ENCODE results near the gene CD300E. TPM values are rescaled to one million over a fixed set of nuclear protein-coding genes. Genes with fewer than 3 reads are reported as not detected.

Gene CD300E
- polyA plus RNA-seq, 1 donor from 2014 or later, result not detected

DNA sequence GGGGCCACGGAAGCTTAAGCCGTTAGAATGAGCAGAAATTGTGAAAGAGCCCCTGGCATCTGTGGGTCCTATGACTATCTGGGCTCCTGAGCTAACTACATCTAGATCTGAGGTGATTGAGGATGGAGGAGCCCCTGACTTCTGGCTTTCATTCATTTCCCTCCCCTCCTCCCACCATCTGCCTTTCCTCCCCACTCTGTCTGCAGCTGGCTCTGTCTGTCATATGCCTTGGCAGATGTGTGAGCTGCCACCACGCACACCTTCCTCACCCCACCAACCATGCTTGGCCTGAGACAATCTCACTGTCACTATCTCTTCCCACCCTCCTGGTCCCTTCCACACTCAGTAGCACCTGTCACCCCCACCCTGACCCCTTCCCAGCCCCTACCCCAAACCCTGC is 5.1 kb downstream of the CD300E start:
- no peaks in the 10 kb centered on the region for H3K9me3 ChIP-seq (ENCODE audit: low read length)

DNA sequence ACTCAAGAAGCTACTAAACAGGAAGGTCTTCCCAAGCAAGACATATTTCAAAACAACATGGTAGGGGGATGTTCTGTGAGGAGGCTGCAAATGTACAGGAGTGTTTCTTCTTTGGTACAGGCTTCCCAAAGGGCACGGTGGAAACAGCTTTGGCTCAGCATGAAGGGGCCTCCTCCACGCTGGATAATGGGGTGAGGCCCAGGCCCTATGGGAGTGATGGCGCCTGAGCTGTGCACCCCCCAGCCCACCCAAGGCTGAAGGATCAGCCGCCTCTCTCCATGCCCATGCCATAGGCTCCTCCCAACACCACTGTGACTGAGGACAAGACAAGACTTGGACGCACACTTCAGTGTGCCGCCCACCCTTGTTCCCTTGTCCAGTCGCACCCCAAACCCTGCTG is 6.8 kb downstream of the CD300E start:
- Histone ChIP-seq H3K4me2 (ENCODE audit: low read length) (no peak overlapping the region), H3K9ac (ENCODE audit: low read length) (no peak overlapping the region), H3K4me3 (ENCODE audit: low read length) (no peak overlapping the region), H3K27ac (ENCODE audit: low read length) (no peak overlapping the region), H3K9me2 (ENCODE audit: insufficient read depth, low read length) (no peaks in the 10 kb centered on the region), H3F3A (ENCODE audit: insufficient read depth, low read length, poor library complexity, severe bottlenecking) (no peaks in the 10 kb centered on the region), H2AFZ (ENCODE audit: low read depth, low read length) (no peak overlapping the region), H3K9me3 (ENCODE audit: low read length) (no peaks in the 10 kb centered on the region), H3K27me3 (ENCODE audit: insufficient read depth, low read depth, low read length) (peaks cover 2% of the 10 kb centered on the region), H3K36me3 (ENCODE audit: insufficient read depth, low read length) (no peaks in the 10 kb centered on the region), H3K79me2 (replicated peaks; ENCODE audit: insufficient read depth, low read length) (no peaks in the 10 kb centered on the region), H4K20me1 (ENCODE audit: insufficient read depth) (no peaks in the 10 kb centered on the region)
- TF ChIP-seq EZH2 (IDR thresholded peaks at IDR 0.05; ENCODE audit: borderline replicate concordance, insufficient read depth, low read length, poor library complexity, severe bottlenecking) (no peak), EP300 (conservative IDR thresholded peaks at IDR 0.05; ENCODE audit: poor library complexity, severe bottlenecking) (no peak), SMC3 (conservative IDR thresholded peaks at IDR 0.05; ENCODE audit: poor library complexity) (no peak), MXI1 (conservative IDR thresholded peaks at IDR 0.05; ENCODE audit: poor library complexity, severe bottlenecking) (no peak), RAD21 (conservative IDR thresholded peaks at IDR 0.05) (no peak), POLR2AphosphoS5 (IDR thresholded peaks at IDR 0.05) (no peak), TAF1 (IDR thresholded peaks at IDR 0.05; ENCODE audit: low read depth) (no peak)
- TF ChIP-seq, protein P1, sequence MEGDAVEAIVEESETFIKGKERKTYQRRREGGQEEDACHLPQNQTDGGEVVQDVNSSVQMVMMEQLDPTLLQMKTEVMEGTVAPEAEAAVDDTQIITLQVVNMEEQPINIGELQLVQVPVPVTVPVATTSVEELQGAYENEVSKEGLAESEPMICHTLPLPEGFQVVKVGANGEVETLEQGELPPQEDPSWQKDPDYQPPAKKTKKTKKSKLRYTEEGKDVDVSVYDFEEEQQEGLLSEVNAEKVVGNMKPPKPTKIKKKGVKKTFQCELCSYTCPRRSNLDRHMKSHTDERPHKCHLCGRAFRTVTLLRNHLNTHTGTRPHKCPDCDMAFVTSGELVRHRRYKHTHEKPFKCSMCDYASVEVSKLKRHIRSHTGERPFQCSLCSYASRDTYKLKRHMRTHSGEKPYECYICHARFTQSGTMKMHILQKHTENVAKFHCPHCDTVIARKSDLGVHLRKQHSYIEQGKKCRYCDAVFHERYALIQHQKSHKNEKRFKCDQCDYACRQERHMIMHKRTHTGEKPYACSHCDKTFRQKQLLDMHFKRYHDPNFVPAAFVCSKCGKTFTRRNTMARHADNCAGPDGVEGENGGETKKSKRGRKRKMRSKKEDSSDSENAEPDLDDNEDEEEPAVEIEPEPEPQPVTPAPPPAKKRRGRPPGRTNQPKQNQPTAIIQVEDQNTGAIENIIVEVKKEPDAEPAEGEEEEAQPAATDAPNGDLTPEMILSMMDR (IDR thresholded peaks at IDR 0.05; ENCODE audit: poor library complexity, severe bottlenecking), result no peak
- TF ChIP-seq, protein P2, sequence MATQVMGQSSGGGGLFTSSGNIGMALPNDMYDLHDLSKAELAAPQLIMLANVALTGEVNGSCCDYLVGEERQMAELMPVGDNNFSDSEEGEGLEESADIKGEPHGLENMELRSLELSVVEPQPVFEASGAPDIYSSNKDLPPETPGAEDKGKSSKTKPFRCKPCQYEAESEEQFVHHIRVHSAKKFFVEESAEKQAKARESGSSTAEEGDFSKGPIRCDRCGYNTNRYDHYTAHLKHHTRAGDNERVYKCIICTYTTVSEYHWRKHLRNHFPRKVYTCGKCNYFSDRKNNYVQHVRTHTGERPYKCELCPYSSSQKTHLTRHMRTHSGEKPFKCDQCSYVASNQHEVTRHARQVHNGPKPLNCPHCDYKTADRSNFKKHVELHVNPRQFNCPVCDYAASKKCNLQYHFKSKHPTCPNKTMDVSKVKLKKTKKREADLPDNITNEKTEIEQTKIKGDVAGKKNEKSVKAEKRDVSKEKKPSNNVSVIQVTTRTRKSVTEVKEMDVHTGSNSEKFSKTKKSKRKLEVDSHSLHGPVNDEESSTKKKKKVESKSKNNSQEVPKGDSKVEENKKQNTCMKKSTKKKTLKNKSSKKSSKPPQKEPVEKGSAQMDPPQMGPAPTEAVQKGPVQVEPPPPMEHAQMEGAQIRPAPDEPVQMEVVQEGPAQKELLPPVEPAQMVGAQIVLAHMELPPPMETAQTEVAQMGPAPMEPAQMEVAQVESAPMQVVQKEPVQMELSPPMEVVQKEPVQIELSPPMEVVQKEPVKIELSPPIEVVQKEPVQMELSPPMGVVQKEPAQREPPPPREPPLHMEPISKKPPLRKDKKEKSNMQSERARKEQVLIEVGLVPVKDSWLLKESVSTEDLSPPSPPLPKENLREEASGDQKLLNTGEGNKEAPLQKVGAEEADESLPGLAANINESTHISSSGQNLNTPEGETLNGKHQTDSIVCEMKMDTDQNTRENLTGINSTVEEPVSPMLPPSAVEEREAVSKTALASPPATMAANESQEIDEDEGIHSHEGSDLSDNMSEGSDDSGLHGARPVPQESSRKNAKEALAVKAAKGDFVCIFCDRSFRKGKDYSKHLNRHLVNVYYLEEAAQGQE (IDR thresholded peaks at IDR 0.05; ENCODE audit: borderline replicate concordance), result no peak

More for the DNA sequence above, 5.1 kb downstream of the CD300E start:
- TF ChIP-seq, protein P2 (IDR thresholded peaks at IDR 0.05; ENCODE audit: borderline replicate concordance), result no peak
- no peak for TF ChIP-seq RAD21 (conservative IDR thresholded peaks at IDR 0.05)
- TF ChIP-seq POLR2AphosphoS5 (IDR thresholded peaks at IDR 0.05), result no peak
- no peak for TF ChIP-seq SMC3 (conservative IDR thresholded peaks at IDR 0.05; ENCODE audit: poor library complexity)
- no peaks in the 10 kb centered on the region for H3K79me2 ChIP-seq (replicated peaks; ENCODE audit: insufficient read depth, low read length)
- no peaks in the 10 kb centered on the region for H3K27me3 ChIP-seq (ENCODE audit: insufficient read depth, low read depth, low read length)
- H4K20me1 ChIP-seq (ENCODE audit: insufficient read depth), result no peaks in the 10 kb centered on the region
- H3K9ac ChIP-seq (ENCODE audit: low read length), result no peak overlapping the region
- no peak overlapping the region for H3K27ac ChIP-seq (ENCODE audit: low read length)
- no peaks in the 10 kb centered on the region for H3K9me2 ChIP-seq (ENCODE audit: insufficient read depth, low read length)
- no peaks in the 10 kb centered on the region for H3F3A ChIP-seq (ENCODE audit: insufficient read depth, low read length, poor library complexity, severe bottlenecking)
- no peak overlapping the region for H3K4me2 ChIP-seq (ENCODE audit: low read length)
- no peaks in the 10 kb centered on the region for H3K36me3 ChIP-seq (ENCODE audit: insufficient read depth, low read length)
- no peak overlapping the region for H3K4me3 ChIP-seq (ENCODE audit: low read length)
- H2AFZ ChIP-seq (ENCODE audit: low read depth, low read length), result no peak overlapping the region
